ENCODE measurements around the gene LGSN. TPM values are rescaled to one million over a fixed set of nuclear protein-coding genes. Genes with fewer than 3 reads are reported as not detected.

Gene LGSN
- total RNA-seq, 6 experiments from 2014 or later = not detected

GRCh38 chr6:63317641-63318040 lies 2.1 kb downstream of the LGSN start:
- Mint-ChIP-seq H3K36me3 (ENCODE audit: low read depth) (no peaks in the 10 kb centered on the region), H3K4me3 (no peak overlapping the region), H3K9me3 (no peaks in the 10 kb centered on the region), H3K4me1 (ENCODE audit: low read depth) (peaks cover 19% of the 10 kb centered on the region), H3K27me3 (ENCODE audit: insufficient read depth) (peaks cover 9% of the 10 kb centered on the region; the same call in 1 of the 2 replicates), H3K27ac (no peak overlapping the region)
- no peak for DNase-seq
- TF ChIP-seq CTCF (IDR thresholded peaks at IDR 0.05) = no peak

GRCh38 chr6:63316113-63316512 lies 3.7 kb downstream of the LGSN start:
- Mint-ChIP-seq H3K27me3 (ENCODE audit: insufficient read depth) (peaks cover 6% of the 10 kb centered on the region; the same call in 1 of the 2 replicates), H3K4me3 (no peak overlapping the region), H3K4me1 (ENCODE audit: low read depth) (peaks cover 21% of the 10 kb centered on the region), H3K36me3 (ENCODE audit: low read depth) (no peaks in the 10 kb centered on the region), H3K27ac (no peak overlapping the region), H3K9me3 (no peaks in the 10 kb centered on the region)
- TF ChIP-seq CTCF (IDR thresholded peaks at IDR 0.05) = no peak
- DNase-seq = no peak

- Mint-ChIP-seq H3K27ac (no peak overlapping the region), H3K9me3 (no peaks in the 10 kb centered on the region), H3K27me3 (ENCODE audit: insufficient read depth) (peaks cover 5% of the 10 kb centered on the region; the same call in 1 of the 2 replicates), H3K36me3 (ENCODE audit: low read depth) (no peaks in the 10 kb centered on the region), H3K4me3 (no peak overlapping the region), H3K4me1 (ENCODE audit: low read depth) (peaks cover 25% of the 10 kb centered on the region)
- no peak for TF ChIP-seq CTCF (IDR thresholded peaks at IDR 0.05)
- peak; percentile 2 for DNase-seq
Observed at GRCh38 chr6:63313111-63313510, 6.7 kb downstream of the LGSN start.

DNA sequence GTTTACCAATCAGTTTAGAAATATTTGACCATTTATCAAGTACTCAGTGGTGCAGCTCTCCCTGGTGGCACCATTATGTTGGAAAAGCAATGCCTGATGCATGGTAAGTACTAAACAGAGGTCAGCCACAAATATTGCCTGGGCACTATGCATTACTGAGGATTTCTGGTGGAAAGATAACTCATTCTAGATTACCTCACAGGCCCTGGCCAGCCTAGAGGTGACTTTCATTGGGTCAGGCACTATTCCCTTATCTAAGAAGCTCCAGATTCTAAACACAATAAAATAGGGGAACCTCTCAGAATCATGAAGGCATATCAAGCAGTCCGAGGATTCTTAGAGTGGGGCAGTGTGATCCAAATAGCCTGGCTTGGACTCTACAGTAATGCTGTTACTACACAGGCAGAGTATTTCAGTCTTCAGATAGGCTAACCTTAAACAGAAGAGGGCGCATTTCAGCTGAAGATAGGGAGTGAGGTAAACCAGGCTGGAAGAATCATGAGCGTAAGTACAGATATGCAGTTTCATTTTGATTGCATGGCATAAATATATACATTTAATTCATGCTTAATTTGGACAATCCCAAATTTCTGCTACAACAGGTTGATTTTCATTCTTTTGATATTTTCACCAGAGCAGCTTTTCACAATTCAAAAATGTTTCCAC lies 12.1 kb downstream of the LGSN start:
- Mint-ChIP-seq H3K27ac (no peak overlapping the region), H3K36me3 (ENCODE audit: low read depth) (no peaks in the 10 kb centered on the region), H3K9me3 (no peaks in the 10 kb centered on the region), H3K27me3 (ENCODE audit: insufficient read depth) (peaks cover 4% of the 10 kb centered on the region; the same call in 1 of the 2 replicates), H3K4me1 (ENCODE audit: low read depth) (peaks cover 12% of the 10 kb centered on the region), H3K4me3 (peak overlapping the region; percentile 63)
- DNase-seq = peak; percentile 67
- TF ChIP-seq CTCF (IDR thresholded peaks at IDR 0.05) = peak; percentile 77

DNA sequence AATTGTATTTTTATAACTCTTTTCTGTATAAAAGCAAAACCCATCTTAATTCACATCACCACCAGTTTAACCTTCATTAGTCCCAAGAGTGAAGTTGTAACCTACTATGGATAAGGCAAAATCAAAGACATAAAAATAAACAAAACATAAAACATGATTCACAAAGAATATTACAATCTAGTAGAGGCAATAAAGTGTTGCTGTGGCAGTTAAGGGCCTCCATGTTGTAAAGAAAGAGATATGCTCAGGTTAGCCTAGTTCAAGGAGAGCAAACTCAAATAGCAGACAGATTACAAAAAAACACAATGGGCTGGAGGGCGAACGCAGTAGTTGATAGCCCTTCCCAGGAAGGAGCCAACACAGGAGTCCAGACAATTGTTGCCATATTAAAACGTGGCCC lies 13.4 kb downstream of the LGSN start:
- no peaks in the 10 kb centered on the region for H3K9me3 Mint-ChIP-seq
- no peak overlapping the region for H3K27ac Mint-ChIP-seq
- H3K27me3 Mint-ChIP-seq (ENCODE audit: insufficient read depth) = peaks cover 3% of the 10 kb centered on the region; the same call in 1 of the 2 replicates
- DNase-seq = no peak
- H3K4me3 Mint-ChIP-seq = no peak overlapping the region
- TF ChIP-seq CTCF (IDR thresholded peaks at IDR 0.05) = no peak
- peaks cover 10% of the 10 kb centered on the region; the same call in 1 of the 2 replicates for H3K4me1 Mint-ChIP-seq (ENCODE audit: low read depth)
- no peaks in the 10 kb centered on the region for H3K36me3 Mint-ChIP-seq (ENCODE audit: low read depth)
